ENCODE results near the gene ARNT2.

- TF ChIP-seq CTCF (IDR thresholded peaks at IDR 0.05), result no peak
- TF ChIP-seq POLR2A (IDR thresholded peaks at IDR 0.05), result no peak
Observed at GRCh38 chr15:80482696-80483095, 78.5 kb downstream of the ARNT2 start.
